AG09319 (cell line): ENCODE data around the gene LARP1.
"Not testable (repeated sequence)": the region's sequence is repeated elsewhere in the genome, so short reads cannot be mapped to it uniquely, and the experiment has no call there.

Experiments used
- DNase-seq: peaks from one replicate; pipeline ENCODE4 v3.0.0-alpha.2; 2010; ENCODE audit warnings: low read depth; ENCODE audit errors: extremely low read depth
- TF ChIP-seq, protein P1 (sequence below): IDR thresholded peaks from 2 replicates; pipeline ENCODE4 v1.5.1; 2011; ENCODE audit warnings: low read depth, mild to moderate bottlenecking, inconsistent platforms, low read length, moderate library complexity

LARP1 gene

DNA sequence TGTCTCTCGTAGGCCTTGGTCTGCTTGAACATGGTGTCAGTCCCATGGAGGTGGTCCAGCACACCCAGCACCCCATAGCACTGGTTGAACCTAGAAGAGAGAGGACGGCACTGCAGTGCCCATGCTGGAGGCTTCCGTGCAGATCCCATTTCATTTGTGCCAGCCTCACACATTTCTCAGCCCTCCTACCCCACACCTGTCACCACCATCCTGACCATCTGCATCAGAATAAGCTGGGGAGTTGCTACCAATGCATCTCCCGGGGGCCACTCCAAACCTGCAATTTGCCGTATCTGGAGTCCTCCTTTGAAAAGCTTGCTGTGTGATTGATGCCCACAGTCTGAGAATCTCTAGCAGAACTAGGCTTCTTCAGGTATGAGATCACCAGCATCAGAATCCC is 65.2 kb downstream of the LARP1 start:
- no peak for DNase-seq
- TF ChIP-seq, protein P1, sequence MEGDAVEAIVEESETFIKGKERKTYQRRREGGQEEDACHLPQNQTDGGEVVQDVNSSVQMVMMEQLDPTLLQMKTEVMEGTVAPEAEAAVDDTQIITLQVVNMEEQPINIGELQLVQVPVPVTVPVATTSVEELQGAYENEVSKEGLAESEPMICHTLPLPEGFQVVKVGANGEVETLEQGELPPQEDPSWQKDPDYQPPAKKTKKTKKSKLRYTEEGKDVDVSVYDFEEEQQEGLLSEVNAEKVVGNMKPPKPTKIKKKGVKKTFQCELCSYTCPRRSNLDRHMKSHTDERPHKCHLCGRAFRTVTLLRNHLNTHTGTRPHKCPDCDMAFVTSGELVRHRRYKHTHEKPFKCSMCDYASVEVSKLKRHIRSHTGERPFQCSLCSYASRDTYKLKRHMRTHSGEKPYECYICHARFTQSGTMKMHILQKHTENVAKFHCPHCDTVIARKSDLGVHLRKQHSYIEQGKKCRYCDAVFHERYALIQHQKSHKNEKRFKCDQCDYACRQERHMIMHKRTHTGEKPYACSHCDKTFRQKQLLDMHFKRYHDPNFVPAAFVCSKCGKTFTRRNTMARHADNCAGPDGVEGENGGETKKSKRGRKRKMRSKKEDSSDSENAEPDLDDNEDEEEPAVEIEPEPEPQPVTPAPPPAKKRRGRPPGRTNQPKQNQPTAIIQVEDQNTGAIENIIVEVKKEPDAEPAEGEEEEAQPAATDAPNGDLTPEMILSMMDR = no peak

DNA sequence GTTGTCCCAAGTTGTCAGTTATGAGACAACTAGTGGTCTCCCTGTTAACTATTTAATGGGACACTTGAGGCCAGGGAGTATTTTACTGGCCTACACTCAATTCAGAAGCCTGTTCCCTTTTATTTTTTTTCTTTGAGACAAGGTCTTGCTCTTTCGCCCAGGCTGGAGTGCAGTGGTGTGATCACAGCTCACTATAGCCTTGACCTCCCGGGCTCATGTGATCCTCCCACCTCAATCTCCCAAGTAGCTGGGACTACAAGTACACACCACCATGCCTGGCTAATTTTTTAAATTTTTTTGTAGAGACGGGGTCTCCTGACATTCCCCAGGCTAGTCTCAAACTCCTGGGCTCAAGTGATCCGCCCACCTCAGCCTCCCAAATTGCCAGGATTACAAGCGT is 67.7 kb downstream of the LARP1 start:
- not testable (repeated sequence) for DNase-seq

DNA sequence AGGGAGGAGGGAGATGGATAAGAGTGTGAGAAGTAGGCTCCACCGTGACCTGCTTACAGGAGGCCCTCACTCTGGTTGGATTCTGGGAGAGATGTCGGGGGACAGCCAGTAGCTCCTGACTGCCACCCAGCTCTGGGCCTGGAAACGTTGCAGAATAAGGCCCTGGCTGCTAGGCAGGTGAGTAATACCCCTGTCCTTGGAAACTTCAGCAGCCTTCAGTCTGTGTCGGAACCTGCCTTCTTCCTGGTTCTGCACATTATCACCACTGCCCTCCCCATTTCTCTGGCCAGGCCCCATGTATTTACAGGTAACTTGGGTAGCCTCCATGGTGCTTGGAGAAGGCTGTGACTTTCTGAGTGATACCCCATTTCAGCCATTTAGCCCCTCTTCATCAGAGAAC is 68.4 kb downstream of the LARP1 start:
- DNase-seq = no peak
- TF ChIP-seq, protein P1 = no peak

DNA sequence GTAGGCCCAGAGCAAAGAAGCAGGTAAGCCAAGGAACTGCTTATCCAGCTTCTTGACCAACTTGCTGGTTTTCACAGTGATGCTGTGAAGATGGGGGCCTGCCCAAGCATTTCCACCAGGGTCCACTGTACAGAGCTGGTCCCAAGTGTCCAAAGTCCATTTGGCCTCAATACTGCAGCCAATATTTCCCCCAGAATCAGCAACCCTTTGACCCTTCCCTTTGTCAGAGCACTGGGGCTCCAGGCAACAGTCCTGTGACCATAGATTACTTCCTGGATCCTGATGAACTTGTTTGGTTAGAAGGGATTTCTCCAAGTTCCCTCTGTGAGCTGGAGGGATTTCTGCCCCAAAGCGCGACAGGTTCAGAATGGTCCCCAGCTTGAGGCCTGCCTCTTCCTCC is 68.9 kb downstream of the LARP1 start:
- TF ChIP-seq, protein P1 = no peak

DNA sequence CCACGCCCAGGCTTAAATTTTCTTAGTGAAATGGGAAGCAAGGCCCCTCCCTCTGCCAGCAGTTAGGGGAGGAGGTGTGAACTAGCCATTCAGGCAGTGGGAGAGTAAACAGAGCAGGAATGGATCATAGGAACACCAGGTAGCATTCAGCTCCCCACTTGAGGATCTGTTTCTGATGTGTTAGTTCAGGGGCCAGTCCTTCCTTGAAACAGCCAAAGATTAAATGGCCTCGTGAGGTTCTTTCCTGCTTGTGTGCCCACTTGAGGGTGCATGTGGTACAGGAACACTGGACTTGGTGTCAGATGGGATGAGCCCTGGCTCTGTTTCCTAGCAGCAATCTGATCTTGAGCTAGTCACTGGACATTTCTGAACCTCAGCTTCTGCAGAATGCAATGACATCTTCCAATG is 74.0 kb downstream of the LARP1 start:
- TF ChIP-seq, protein P1 = no peak
- no peak for DNase-seq

More for the DNA sequence above, 68.9 kb downstream of the LARP1 start:
- DNase-seq = no peak

DNA sequence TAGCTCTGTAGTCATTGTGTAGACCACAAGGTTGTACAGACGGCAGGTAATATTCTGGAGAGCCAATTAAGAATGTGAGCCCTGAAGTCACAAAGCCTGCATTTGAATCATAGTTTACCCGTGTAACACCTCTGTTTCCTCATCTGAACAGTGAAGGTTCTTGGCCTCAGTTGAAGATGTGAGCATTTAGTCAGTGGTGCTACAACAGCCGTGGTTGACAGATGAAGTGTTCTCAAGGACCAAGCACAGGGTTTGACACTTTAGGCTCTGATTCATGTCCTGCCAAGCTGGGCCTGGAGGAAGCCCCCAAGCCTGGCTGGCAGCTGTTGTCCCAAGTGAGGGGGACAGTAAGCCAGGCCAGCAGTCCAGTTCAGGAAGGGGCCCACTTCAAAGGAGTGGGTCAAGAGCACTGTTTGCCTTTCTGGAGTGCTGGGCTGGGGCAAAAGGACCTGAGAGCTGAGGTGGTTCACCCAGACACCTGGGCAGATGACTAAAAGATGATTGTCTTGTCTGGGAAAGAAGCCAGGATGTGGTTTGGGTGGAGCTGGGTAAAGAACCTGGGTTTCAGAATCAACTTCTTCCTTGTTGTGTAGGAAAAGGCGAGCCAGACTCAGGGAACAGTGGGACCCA is 74.5 kb downstream of the LARP1 start:
- TF ChIP-seq, protein P1 = no peak
- DNase-seq = no peak

DNA sequence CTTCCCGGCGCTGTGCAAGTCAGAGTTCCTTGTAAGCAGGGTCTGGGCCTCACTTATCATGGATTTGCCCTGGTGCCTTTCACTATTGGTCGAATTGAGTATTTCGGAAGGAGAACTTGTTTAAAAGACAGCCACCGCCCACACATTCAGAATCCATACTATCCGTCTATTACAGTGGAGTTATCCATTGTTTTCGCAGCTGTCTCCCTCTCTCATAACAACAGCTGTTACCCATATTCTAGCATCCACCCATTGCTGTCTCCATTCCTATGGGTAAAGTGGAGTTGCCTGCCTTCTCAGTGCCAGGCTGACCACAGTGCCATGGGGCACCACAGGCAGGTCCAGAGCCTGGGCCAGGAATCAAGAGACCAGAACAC is 75.0 kb downstream of the LARP1 start:
- TF ChIP-seq, protein P1 = no peak
- DNase-seq = no peak

DNA sequence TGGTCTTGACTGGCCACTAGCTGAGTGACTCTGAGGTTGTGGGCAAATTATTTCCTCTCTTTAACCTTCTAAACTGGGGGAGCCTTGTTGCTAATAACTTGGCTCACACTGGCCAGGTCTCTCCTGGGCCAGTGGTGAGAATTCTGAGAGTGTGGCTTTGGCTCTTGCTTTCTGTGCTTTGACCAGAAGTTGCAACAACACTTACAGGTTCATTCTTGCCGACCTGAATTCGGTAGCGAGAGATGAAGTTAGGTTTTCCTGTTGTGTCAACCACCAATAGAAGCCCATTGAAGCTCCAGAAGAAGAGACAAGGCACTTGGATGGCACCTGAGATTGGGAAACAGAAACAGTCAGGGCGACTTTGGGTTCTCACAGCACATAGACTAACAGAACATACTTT is 75.4 kb downstream of the LARP1 start:
- TF ChIP-seq, protein P1 = no peak
- DNase-seq = no peak
